HG03196 (cell line): ENCODE results near the gene CHRNB1.

Experiments used
- ATAC-seq: cut with Tn5 transposase; IDR thresholded peaks from one replicate; pipeline ENCODE4 v1.9.1; 2021; ENCODE audit not compliant: unreplicated experiment

CHRNB1 gene, protein sequence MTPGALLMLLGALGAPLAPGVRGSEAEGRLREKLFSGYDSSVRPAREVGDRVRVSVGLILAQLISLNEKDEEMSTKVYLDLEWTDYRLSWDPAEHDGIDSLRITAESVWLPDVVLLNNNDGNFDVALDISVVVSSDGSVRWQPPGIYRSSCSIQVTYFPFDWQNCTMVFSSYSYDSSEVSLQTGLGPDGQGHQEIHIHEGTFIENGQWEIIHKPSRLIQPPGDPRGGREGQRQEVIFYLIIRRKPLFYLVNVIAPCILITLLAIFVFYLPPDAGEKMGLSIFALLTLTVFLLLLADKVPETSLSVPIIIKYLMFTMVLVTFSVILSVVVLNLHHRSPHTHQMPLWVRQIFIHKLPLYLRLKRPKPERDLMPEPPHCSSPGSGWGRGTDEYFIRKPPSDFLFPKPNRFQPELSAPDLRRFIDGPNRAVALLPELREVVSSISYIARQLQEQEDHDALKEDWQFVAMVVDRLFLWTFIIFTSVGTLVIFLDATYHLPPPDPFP

DNA sequence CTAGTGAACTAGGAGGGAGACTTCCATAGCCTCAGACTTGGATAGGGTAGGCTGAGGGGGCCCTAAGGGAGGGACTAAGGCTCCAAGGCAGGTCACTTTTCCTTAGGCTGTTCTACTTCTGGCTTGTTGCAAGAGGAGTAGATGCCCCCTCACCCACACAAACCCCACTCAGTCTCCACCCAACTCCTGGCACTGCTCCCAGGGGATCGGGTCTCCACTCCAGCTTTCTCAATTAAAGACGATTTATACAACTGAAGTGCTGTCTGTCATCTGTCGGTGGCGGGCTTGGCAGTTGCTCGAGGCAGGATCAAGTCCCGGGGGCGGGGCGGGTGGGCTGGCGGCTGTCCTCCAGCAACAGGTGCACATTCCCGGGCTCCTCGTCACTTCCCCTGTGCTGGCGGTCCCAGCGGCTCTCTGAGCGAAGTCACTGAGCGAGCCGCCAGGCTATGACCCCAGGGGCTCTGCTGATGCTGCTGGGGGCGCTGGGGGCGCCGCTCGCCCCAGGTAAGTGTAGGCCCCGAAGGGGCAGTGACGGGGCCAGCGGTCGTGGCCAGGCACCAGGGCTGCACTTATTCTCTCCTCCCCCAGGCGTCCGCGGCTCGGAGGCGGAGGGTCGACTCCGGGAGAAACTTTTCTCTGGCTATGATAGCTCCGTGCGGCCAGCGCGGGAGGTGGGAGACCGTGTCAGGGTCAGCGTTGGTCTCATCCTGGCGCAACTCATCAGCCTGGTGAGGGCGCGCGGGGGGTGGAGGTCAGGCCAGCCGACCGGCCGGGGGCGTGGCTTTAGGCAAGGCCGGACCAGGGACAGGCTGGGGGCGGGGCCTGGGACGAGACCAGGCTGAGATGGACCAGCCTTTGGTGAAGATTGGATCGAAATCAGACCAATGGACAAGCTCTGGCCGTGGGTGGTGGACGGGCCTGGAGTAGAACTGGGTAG, at the start of gene CHRNB1:
Gene CHRNB1 (plus strand): TSS at position 380 of the 937 bp plus-strand sequence. CDS start 67 bp downstream, at position 447.
- ATAC-seq = no peak

DNA sequence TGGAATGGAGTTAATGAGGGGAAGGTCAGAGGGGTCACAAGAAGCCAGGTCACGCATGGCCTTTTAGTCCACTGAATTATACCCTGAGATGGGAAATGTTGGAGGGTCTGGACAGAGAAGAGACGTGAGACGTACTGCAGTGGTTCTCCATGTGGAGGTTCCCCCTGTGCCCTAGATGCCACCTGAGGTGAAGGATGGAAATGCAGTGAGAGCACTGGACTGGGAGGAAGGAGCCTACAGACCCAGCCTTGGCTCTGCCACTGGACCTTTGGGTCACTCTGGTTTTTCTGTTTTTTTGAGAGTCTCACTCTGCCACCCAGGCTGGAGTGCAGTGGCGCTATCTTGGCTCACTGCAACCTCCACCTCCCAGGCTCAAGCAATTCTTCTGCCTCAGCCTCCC, 48.7 kb upstream of the CHRNB1 start:
- ATAC-seq = no peak

DNA sequence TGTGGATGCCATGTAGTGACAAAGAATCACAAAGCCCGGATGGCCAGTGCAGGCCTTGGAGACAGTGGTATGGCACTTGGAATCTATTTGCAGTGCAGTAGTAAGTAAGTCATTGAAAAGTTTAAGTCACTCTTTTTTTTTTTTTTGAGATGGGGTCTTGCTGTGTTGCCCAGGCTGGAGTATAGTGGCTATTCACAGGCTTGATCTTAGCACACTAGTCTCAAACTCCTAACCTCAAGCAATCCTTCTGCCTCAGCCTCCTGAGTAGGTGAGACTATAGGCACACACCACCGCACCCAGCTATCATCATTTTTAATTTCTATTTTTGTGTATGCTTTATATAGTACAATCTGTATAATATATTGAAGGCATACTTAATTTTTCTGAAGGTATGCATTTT, 46.2 kb upstream of the CHRNB1 start:
- no peak for ATAC-seq

DNA sequence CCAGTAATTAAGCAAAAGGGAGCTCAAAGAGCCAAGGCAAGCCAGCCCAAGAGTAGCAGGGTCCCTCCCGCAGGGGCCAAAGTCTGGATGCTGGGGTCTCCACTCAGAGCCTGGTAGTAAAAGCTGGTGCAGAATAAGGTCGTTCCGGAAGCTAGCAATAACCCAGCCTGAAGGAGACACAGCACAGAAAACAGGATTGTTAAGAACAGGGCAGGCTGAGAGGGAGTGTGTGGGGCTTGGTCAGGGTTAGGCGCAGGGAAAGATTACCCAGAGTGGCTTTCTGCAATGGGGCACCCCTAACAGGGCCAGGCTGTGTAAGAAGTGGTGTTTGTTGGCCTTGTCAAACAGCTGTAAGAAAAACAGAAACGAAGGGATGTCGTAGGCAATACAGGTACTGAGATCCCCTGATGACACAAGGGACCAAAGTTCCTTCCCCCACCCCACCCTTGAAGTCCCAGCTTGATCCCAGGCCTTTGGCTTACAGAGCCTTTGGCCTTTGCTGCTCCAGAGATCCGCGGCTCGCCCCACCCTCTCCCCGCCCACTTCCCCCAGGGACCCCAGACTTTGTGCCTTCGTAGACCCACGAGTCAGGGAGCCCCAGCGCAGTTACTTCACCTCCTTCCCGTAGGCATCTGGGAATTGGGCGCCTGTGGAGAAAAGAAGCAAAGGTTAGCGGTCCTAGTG, 41.7 kb upstream of the CHRNB1 start:
- peak; percentile 15 for ATAC-seq

DNA sequence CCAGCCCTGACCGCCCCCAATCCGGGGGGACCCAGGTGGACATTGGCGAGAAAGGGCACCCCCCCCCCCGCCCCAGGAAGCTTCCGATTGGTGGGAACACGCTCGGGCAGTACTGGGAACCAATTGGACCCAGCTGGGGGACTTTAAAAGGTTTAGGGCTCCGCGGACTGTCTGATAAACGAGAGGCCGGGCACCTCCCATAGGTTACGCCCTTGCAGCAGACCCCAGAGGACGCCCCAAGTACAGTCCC, 41.2 kb upstream of the CHRNB1 start:
- ATAC-seq = peak; percentile 5

DNA sequence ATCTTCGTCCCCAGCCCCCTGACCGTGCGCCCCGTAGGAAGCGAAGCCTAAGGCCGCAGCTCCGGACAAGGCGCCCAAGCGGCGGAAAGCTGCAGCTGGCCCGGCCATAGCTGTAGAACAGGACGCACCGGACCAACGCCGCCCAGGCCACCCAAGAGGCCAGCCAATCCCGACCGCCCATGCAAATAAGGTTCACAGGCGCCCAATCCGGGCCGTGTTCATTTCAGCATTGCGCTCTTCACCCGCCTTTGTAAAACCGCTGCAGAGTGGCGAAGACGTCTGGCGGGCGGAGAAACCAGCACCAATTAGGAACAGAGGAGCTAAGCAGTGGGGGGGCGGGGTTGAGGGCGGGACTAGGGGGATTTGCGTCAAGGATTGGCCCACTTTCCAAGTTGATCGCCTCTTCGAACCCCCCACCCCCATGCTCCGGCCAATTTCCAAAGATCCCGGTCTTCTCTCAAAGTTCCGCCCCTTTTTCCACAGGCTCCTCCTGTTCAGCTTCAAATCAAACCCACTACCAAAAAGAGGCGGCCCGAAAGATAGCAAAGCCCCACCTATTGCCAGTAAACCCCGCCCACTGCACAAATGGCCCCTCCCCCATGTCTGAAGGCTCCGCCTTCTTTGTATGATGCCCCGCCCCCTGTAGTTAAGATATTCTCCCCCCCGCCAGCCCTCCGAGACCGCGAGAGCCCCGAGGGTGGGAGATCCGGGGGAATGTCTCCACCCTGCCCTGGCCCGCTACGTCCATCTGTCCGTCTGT, 40.7 kb upstream of the CHRNB1 start, which contains the start of gene TMEM256:
Gene TMEM256 (minus strand): TSS at position 121 of the 760 bp plus-strand sequence. CDS start 13 bp downstream, at position 108.
- ATAC-seq = peak; percentile 82

DNA sequence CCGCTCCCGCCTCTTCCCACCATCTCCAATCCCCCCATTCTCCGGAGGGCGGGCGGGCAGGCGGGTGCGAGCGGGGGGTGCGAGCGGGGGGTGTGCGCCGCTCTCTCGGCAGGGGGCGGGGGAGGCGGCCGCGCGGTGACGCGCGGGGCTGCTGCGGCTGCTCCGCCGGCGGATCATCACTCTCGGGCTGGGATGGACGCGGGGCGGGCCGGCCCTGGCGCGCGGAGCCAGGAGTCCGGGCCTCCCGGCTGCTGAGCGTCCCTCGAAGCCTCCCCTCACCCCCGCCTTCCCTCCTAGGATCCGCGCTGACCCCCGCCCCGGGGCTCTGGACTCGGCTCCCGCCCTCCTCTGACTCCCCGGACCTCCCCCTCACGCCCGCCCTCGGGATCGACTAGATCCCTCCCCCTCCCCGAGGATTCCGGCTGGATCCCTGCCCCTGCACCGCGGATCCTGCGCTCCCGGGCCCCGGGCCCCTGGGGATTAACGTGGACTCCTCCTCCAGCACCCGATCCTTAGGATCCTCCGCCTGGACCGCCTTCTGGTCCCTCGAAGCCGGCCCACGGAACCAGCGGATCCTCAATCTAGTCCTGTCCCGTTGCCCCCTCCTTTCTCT, 40.0 kb upstream of the CHRNB1 start:
- ATAC-seq = peak; percentile 9

DNA sequence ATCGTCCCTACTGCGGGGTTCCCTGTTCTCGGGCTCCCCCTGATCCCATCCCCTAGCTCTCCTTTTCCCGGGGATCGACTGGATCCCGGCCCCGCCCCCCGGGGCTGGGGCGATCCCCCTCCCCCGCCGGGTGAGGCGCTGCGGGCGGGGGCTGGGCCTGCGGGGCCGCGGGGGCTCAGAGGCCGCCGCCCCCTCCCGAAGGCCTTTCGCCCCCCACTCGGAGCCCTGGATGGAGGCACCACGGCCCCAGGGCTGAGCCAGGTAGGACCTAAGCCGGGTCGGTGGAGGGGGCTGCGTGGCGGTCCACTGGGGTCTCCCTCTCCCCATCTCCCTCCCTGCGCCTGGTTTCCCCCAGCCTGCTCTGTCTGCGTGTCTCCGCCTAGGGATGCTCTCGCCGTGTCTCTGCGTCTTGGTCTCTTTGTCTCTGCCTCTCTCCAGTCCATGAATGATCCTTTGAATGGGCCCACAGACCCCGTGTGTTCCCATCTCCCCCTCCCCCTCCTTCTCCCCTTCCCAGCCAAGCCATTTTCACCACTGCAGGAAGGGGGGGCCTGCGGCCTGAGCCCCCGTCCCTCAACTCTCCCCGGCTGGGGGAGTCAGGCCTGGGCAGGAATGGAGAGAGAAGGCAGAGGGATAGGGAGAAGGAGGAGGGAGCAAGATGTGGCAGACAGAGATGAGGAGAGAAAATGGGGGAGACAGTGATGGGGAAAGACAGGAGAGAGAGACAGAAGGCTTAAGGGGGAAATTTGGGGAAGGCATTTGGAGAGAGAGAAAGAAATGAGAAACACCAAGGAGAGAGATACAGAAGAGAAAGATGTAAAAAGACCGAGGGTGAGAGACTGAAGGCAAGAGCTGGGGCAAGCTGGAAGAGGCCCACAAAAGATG, 39.3 kb upstream of the CHRNB1 start:
- no peak for ATAC-seq

DNA sequence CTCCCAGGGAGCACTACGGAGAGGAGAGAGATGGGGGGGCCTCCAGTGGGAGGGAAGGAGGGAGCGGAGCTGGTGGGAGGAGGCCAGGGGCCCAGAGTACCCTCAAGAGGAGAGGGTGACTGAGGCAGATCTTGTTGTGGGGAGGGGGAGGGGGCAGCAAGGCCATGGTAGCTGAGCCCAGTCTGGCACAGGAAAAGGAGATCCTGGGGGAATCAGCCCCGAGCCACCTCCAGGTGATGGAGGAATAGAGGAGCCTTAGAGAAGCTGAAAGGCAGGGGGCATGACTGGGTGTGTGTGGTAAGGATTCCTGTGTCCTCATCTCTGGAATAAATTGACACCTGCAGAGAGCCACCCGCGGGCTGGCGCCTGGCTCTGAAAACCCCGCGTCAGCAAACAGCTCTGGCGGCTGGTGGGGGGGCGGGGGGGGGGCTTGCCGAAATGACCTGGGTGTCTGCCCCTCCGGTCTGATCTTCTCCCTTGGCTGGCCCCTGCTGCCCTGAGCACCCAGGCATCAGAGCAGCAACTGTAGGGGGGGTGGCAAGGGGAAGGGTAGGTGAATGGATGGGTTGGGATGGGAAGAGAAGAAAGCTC, 38.5 kb upstream of the CHRNB1 start:
- ATAC-seq = no peak

DNA sequence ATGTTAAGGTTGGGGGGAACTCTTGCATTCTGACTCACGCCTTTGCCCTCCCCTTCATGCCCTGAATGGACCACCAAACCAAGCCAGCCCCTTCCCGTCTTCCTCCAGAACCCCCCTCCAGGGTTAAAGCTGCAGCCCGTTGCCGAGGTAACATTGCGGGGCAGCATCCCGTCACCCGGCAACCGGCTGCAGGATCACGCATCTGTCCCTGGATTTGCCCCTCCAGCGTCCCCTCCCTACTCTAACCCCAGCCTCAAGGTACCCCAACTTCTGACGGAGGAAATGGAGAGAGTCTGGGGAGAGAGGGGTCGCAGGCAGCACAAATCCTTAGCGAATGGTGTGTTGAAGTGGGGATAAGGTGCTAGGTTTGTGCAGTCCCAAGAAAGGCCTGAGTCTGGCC, 37.8 kb upstream of the CHRNB1 start:
- no peak for ATAC-seq

DNA sequence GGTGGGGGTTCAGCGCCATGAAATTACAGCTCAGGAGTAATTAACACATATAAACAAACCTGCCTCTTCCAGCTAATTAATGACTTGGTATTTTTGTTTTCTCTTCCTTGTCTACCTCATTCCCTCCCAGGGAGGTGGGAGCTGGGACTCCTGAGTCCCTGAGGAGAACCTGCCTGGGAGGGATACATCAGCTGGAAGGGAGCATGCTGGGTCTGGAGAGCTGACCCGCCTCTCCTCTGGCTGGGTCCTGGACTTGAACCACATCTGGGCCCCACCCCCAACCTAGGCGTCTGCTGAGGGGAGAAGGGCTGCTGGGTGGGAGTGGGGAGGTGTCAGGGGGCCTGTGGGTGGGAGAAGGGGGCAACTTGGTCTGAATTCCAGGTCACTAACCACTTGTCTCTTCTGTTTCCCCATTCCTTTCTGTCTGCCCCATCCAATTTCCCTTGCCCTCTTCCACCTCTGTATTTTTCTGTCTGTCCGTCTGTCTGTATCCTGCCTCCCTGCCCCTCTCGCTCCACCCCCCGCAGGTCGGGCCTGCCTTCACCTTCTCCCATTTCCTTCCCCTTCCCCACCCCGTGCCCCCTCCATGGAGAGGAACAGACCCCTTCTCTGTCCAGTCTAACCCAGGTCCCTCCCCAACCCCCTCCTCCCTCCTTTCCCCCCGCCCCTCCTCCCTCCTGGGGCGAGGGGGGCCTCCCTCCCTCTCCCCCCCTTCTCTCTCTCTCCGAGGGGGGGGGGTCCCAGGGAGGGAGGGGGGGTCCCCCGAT, 37.2 kb upstream of the CHRNB1 start, which contains the start of gene NLGN2:
Gene NLGN2 (plus strand): TSS at position 361 of the 767 bp plus-strand sequence. CDS start 411 bp downstream, outside the sequence.
- ATAC-seq = no peak

DNA sequence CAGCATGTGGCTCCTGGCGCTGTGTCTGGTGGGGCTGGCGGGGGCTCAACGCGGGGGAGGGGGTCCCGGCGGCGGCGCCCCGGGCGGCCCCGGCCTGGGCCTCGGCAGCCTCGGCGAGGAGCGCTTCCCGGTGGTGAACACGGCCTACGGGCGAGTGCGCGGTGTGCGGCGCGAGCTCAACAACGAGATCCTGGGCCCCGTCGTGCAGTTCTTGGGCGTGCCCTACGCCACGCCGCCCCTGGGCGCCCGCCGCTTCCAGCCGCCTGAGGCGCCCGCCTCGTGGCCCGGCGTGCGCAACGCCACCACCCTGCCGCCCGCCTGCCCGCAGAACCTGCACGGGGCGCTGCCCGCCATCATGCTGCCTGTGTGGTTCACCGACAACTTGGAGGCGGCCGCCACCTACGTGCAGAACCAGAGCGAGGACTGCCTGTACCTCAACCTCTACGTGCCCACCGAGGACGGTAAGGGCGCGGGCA, 36.6 kb upstream of the CHRNB1 start:
- ATAC-seq = no peak

DNA sequence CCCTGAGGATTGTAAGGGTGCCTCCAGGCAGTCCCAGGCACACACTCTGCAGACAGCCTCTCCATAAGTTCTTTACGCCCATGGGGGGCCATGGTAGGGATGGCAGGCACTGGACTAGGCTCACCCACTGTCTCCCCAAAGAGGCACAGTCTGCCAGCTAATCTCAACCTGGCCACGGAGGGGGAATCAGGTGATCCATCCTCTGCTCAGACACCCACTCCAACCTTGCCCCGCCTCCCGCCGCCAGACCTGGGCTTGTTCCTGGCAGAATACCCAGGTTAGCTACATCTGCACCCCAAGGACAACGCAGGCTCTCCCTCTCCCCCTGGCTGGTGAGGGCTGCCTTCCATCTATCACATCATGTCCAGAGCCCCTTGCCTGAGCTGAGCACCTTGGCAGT, 36.0 kb upstream of the CHRNB1 start:
- ATAC-seq = no peak

DNA sequence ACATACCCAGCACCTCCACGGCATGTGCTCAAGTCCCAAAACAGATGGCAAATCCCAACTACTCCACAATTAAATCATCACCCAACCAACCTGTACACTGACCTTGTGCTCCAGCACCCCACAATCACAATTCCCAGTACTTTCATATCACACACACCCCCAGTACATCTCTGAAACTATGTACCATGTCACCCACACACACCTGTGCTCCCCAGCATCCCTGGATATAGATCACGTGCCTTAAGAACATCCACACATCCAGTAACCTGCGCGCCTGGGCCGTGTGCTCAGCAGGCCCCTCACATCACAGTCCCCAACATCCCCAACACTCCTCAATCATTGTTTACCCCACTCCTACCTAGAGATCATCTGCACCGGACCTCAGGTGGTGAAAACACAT, 35.1 kb upstream of the CHRNB1 start:
- no peak for ATAC-seq

DNA sequence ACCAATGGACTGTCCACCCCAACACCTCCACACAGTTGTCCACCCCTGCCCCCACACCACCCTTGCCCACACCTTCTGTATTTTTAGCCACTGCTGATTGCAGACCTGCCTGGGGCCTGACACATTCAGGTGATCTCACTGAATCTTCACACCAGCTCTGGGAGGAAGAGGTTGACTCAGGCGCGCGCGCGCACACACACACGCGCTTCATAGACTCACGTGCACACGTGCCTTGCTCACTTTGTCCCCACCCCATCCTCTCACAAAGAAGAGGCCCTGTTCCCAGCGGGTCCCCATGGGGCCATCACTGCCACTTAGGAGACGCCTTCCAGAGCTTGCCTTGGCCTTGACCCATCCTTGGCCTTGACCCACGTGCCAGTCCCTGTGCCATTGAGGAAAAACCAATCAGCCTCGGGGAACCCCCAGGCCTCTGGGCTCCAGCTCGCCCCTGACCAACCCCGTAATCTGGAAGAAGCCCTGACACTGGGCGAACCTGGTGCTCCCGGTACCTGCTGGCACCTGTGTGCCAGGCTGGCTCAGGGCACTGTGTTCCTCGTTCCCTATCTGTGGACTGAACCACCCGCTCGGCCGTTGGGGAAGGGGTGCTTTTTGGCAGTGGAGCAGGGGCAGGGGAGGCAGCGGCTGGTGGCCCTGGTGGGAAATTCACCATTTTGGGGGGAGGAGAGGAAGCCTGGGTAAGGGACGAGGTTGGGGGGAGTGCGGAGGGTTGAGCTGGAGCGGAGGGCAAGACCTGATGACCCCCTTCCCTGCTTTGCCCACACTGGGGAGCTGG, 34.0 kb upstream of the CHRNB1 start:
- ATAC-seq = no peak

DNA sequence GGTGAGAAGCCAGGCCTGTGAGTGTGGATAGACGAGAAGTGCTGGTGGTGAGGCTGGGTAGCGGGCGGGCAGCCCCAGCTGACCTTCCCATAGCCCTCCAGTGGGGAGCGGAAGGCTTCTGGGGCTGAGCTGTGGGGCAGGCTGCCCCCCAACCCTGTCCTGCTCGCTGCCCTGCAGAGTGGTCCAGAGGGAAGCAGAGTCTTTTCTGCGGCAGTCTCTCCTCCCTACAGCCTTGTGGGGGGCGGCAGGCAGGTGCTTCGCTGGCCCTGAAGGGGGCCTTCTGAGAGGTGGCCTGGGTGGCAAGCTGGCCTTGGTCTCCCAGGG, 33.5 kb upstream of the CHRNB1 start:
- no peak for ATAC-seq

DNA sequence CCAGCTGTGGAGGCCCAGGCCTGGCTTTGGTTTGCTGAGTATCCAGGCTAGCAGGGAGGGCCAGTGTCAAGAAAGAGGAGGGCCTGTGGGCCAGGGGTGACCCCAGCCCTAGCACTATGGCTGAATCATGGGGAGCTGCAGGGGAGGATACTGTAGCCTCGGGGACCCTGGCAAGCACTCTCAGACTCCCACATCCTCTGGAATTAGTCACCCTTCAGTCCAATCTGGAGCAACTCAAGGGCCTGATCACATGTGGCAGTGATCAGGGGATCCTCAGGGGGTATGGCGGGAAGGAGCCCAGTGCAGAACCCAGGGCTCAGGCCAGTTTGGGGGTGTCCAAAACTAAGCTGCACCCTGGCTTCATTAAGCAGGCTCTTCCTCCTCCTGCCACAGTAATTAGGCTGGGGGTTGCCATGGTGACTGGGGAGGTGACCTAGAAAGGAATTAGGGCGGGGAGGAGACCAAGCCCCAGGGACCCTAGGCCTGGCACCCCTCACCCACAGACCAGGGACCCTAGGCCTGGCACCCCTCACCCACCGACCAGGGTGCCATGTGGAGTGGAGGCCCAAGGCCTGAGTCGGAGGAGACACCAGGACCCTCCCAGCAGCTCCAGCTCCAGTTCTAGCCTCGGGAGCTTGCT, 31.4 kb upstream of the CHRNB1 start:
- no peak for ATAC-seq
